IMR-90 (cell line): ENCODE results near the gene PSME4. TPM values are rescaled to one million over a fixed set of nuclear protein-coding genes. Genes with fewer than 3 reads are reported as not detected.

Experiments
- ATAC-seq: fragments of 200-7000 bp; cut with Tn5 transposase; 2 replicates; pipeline ENCODE4 v1.9.1; 2020; ENCODE audit warnings: low read depth, mild to moderate bottlenecking, moderate library complexity
- BruUV-seq: library from RNA; stranded (reverse); fragments of 400-500 nt; replicated peaks from 2 replicates; lab custom pipeline; 2021; lab: Mats Ljungman, UMichigan
- CTCF ChIA-PET: fragments of 300-600 bp; formaldehyde crosslinking; extraction: SDS; loops from one replicate; lab custom pipeline; 2021; ENCODE audit warnings: antibody characterized with exemption; lab: Yijun Ruan, JAX
- POLR2A ChIA-PET: fragments of 300-600 bp; sonication (Branson Sonifier 250); formaldehyde crosslinking; loops from one replicate; lab custom pipeline; 2022; ENCODE audit warnings: antibody characterized with exemption; ENCODE audit not compliant: unreplicated experiment; lab: Charles Lee
- DNase-seq: peaks from one replicate; pipeline ENCODE4 v3.0.0; 2013
- H2AFZ ChIP-seq: replicated peaks from 2 replicates; pipeline ENCODE3; 2013; ENCODE audit warnings: low read length, mild to moderate bottlenecking; ENCODE audit not compliant: poor library complexity
- H2AK5ac ChIP-seq: 2 replicates; pipeline ENCODE4 v1.6.1; 2013; ENCODE audit warnings: low read depth, low read length, inconsistent platforms
- H2AK9ac ChIP-seq: replicated peaks from 2 replicates; pipeline ENCODE3; 2013; ENCODE audit warnings: mild to moderate bottlenecking, low read depth, low read length, moderate library complexity; ENCODE audit not compliant: poor library complexity
- H2BK120ac ChIP-seq: 2 replicates; pipeline ENCODE4 v1.6.1; 2013; ENCODE audit warnings: low read depth, low read length, inconsistent platforms
- H2BK15ac ChIP-seq: 3 replicates; pipeline ENCODE4 v1.6.1; 2013; ENCODE audit warnings: low read depth, low read length, inconsistent platforms
- H2BK20ac ChIP-seq: 2 replicates; pipeline ENCODE4 v1.6.1; 2013; ENCODE audit warnings: low read depth, mild to moderate bottlenecking, inconsistent platforms, low read length, moderate library complexity
- H2BK5ac ChIP-seq: 2 replicates; pipeline ENCODE4 v1.6.1; 2013; ENCODE audit warnings: mild to moderate bottlenecking, low read depth, low read length, inconsistent platforms; ENCODE audit not compliant: poor library complexity, severe bottlenecking
- H3K14ac ChIP-seq: replicated peaks from 2 replicates; pipeline ENCODE4 v1.6.1; 2013; ENCODE audit warnings: low read depth, low read length, inconsistent platforms
- H3K18ac ChIP-seq: 2 replicates; pipeline ENCODE4 v1.6.1; 2013; ENCODE audit warnings: low read depth, low read length, control low read depth
- H3K23ac ChIP-seq: 2 replicates; pipeline ENCODE4 v1.6.1; 2013; ENCODE audit warnings: low read depth, low read length, inconsistent platforms
- H3K27ac ChIP-seq: 2 replicates; pipeline ENCODE4 v1.5.1; 2013; ENCODE audit warnings: mild to moderate bottlenecking, control low read depth, low read length; ENCODE audit not compliant: insufficient read depth
- H3K27me3 ChIP-seq: 2 replicates; pipeline ENCODE4 v1.6.1; 2013; ENCODE audit warnings: low read length; ENCODE audit not compliant: control insufficient read depth, insufficient read depth
- H3K36me3 ChIP-seq: 2 replicates; pipeline ENCODE4 v1.6.1; 2013; ENCODE audit warnings: low read length, mixed read lengths; ENCODE audit not compliant: control insufficient read depth, insufficient read depth
- H3K4ac ChIP-seq: 2 replicates; pipeline ENCODE4 v1.6.1; 2013; ENCODE audit warnings: low read depth, low read length, inconsistent platforms
- H3K4me1 ChIP-seq: 2 replicates; pipeline ENCODE4 v1.6.1; 2013; ENCODE audit warnings: low read length, mixed read lengths; ENCODE audit not compliant: control insufficient read depth, insufficient read depth
- H3K4me2 ChIP-seq: 2 replicates; pipeline ENCODE4 v1.6.1; 2013; ENCODE audit warnings: low read depth, mild to moderate bottlenecking, control low read depth, low read length, moderate library complexity
- H3K4me3 ChIP-seq: 2 replicates; pipeline ENCODE4 v1.5.1; 2013; ENCODE audit warnings: low read depth, mild to moderate bottlenecking, control low read depth, low read length, moderate library complexity; ENCODE audit not compliant: insufficient read depth
- H3K56ac ChIP-seq: 2 replicates; pipeline ENCODE4 v1.6.1; 2013; ENCODE audit warnings: low read length, inconsistent platforms; ENCODE audit not compliant: insufficient read depth; ENCODE audit errors: extremely low read depth
- H3K79me1 ChIP-seq, 2 experiments: 2 replicates each; pipeline ENCODE4 v1.6.1; 2013; ENCODE audit warnings: low read length in 2 of 2, inconsistent platforms in 1 of 2, low read depth in 1 of 2
- H3K9ac ChIP-seq: 2 replicates; pipeline ENCODE4 v1.6.1; 2013; ENCODE audit warnings: low read depth, low read length, control low read depth
- H3K9me1 ChIP-seq: 2 replicates; pipeline ENCODE4 v1.6.1; 2013; ENCODE audit warnings: low read length, inconsistent platforms; ENCODE audit not compliant: insufficient read depth
- H3K9me3 ChIP-seq: 2 replicates; pipeline ENCODE4 v1.6.1; 2013; ENCODE audit warnings: low read length; ENCODE audit not compliant: control insufficient read depth, insufficient read depth
- H4K20me1 ChIP-seq: 2 replicates; pipeline ENCODE4 v1.6.1; 2013; ENCODE audit warnings: low read length, inconsistent platforms; ENCODE audit not compliant: insufficient read depth
- H4K5ac ChIP-seq: 2 replicates; pipeline ENCODE4 v1.6.1; 2013; ENCODE audit warnings: mild to moderate bottlenecking, low read depth, low read length, control low read depth
- H4K8ac ChIP-seq, 2 experiments: 2 replicates each; pipeline ENCODE4 v1.6.1; 2013; ENCODE audit warnings: low read depth in 2 of 2, low read length in 2 of 2, control low read depth in 1 of 2, inconsistent platforms in 1 of 2
- H4K91ac ChIP-seq: 2 replicates; pipeline ENCODE4 v1.6.1; 2013; ENCODE audit warnings: low read depth, low read length, inconsistent platforms; ENCODE audit not compliant: insufficient read depth
- BHLHE40 ChIP-seq: fragments of 150-350 bp; IDR thresholded peaks from 2 replicates; pipeline ENCODE4 v1.6.1; 2016; ENCODE audit warnings: mild to moderate bottlenecking, low read depth, low read length
- FOS ChIP-seq: fragments of 150-350 bp; IDR thresholded peaks from 2 replicates; pipeline ENCODE4 v1.6.1; 2016; ENCODE audit warnings: low read depth, low read length
- MAFK ChIP-seq: IDR thresholded peaks from 2 replicates; pipeline ENCODE4 v1.6.1; 2012; ENCODE audit warnings: low read depth, low read length, improper control_type of control experiment
- MAZ ChIP-seq: IDR thresholded peaks from 2 replicates; pipeline ENCODE4 v1.6.1; 2012; ENCODE audit warnings: low read depth, mild to moderate bottlenecking, low read length, improper control_type of control experiment, moderate library complexity, borderline replicate concordance
- MXI1 ChIP-seq: IDR thresholded peaks from 2 replicates; pipeline ENCODE4 v1.6.1; 2012; ENCODE audit warnings: low read depth, mild to moderate bottlenecking, low read length, moderate library complexity, borderline replicate concordance
- NFE2L2 ChIP-seq: fragments of 150-350 bp; IDR thresholded peaks from 2 replicates; pipeline ENCODE4 v1.6.1; 2016; ENCODE audit warnings: low read depth, mild to moderate bottlenecking, low read length
- RAD21 ChIP-seq: IDR thresholded peaks from 2 replicates; pipeline ENCODE4 v1.6.1; 2012; ENCODE audit warnings: low read length, improper control_type of control experiment
- RCOR1 ChIP-seq: IDR thresholded peaks from 2 replicates; pipeline ENCODE4 v1.6.1; 2012; ENCODE audit warnings: mild to moderate bottlenecking, low read length, improper control_type of control experiment; ENCODE audit not compliant: insufficient replicate concordance
- RFX5 ChIP-seq: IDR thresholded peaks from 2 replicates; pipeline ENCODE4 v1.8.0; 2012; ENCODE audit warnings: low read depth, mild to moderate bottlenecking, low read length, moderate library complexity
- WGBS, 2 experiments: methylation state at CpG; one replicate each; pipeline versions ENCODE4 v1.1.5 to v1.1.7; 2013; ENCODE audit warnings: missing lambda C conversion rate in 2 of 2; ENCODE audit not compliant: insufficient read length in 1 of 2; ENCODE audit errors: extremely low coverage in 2 of 2; 5-methylcytosine and 5-hydroxymethylcytosine counted together
- dilution Hi-C: fragments of 300-500 bp; cut with HindIII; formaldehyde crosslinking; loops from one replicate; pipeline ENCODE4 v1.14.3; 2018; ENCODE audit warnings: low sequenced_read_pairs; ENCODE audit not compliant: unreplicated experiment
- in situ Hi-C: fragments of 300-500 bp; cut with MboI; formaldehyde crosslinking; loops from 3 replicates; pipeline ENCODE4 v1.14.3; 2019; ENCODE audit warnings: low sequenced_read_pairs, inconsistent platforms, mixed read lengths
- intact Hi-C: fragments of 100-400 bp; cut with micrococcal nuclease; formaldehyde crosslinking; loops from 2 replicates; pipeline ENCODE4 v1.10.0; 2022
- polyA plus RNA-seq, 3 experiments: library from polyadenylated mRNA; depleted of rRNA; stranded (reverse); fragments of >200 nt; gene quantifications; 2 replicates each; pipeline ENCODE4 v1.2.3, GENCODE V29; 2012; ENCODE audit warnings: low replicate concordance in 1 of 3
- total RNA-seq: library from RNA; depleted of rRNA; stranded (reverse); fragments of >200 nt; gene quantifications from 2 replicates; pipeline ENCODE4 v1.2.3, GENCODE V29; 2012
- TF ChIP-seq, protein P1 (sequence below): fragments of 150-350 bp; IDR thresholded peaks from 2 replicates; pipeline ENCODE4 v1.6.1; 2017; ENCODE audit warnings: mild to moderate bottlenecking, antibody characterized with exemption, low read length, low read depth
- TF ChIP-seq, protein P2 (sequence below): fragments of 150-350 bp; IDR thresholded peaks from 2 replicates; pipeline ENCODE4 v1.6.1; 2016; ENCODE audit warnings: low read depth, mild to moderate bottlenecking, low read length, moderate library complexity, borderline replicate concordance
- TF ChIP-seq, protein P3 (sequence below): conservative IDR thresholded peaks from 2 replicates; pipeline ENCODE4 v1.5.1; 2012; ENCODE audit warnings: mild to moderate bottlenecking, low read depth, low read length, improper control_type of control experiment

The PSME4 gene
- total and polyA plus RNA-seq, 2 of the 4 experiments (the other 2 are of a cell fraction): 28.2 to 61.3 TPM

DNA sequence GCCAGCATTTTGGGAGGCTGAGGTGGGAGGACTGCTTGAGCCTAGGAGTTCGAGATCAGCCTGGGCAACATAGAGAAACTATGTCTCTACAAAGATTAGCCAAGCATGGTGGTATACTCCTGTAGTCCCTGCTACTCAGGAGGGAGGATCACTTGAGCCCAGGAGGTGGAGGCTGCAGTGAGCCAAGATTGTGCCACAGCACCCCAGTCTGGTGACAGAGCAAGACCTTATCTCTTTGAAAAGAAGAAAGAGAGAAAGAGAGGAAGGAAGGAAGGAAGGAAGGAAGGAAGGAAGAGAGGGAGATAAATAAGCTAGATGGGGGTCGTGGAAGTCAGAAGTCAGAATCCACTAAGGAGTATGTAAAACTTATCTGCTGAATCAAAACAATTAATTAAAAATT is 127.2 kb downstream of the PSME4 start:
- Histone ChIP-seq H4K8ac (no peak overlapping the region), H2AFZ (no peak overlapping the region), H2AK9ac (no peak overlapping the region), H3K4me2 (no peak overlapping the region), H3K14ac (no peak overlapping the region), H3K18ac (no peak overlapping the region), H2BK5ac (no peak overlapping the region), H2BK15ac (no peak overlapping the region), H4K5ac (no peak overlapping the region), H3K4me3 (no peak overlapping the region), H3K23ac (no peak overlapping the region), H3K4ac (no peak overlapping the region), H3K27ac (no peak overlapping the region), H3K9me3 (peaks cover 2% of the 10 kb centered on the region), H3K9me1 (no peaks in the 10 kb centered on the region), H2AK5ac (no peak overlapping the region), H3K4me1 (no peaks in the 10 kb centered on the region), H3K79me1 (no peaks in the 10 kb centered on the region), H3K36me3 (no peaks in the 10 kb centered on the region; the same call in 1 of the 2 replicates), H3K56ac (no peak overlapping the region), H4K91ac (no peak overlapping the region), H3K27me3 (no peaks in the 10 kb centered on the region), H3K9ac (no peak overlapping the region), H2BK20ac (no peak overlapping the region), H4K20me1 (no peaks in the 10 kb centered on the region), H2BK120ac (no peak overlapping the region)
- BruUV-seq: no TSS peak
- WGBS, 2 experiments: 67% methylated on average over 1 of the region's 2 CpGs; no CpG with 5 or more reads in 1 of the 2 experiments
- in situ Hi-C loops: no loop called here
- dilution Hi-C loops: no loop called here
- CTCF ChIA-PET: no interaction called here
- POLR2A ChIA-PET: no interaction called here
- DNase-seq: no peak
- TF ChIP-seq RFX5: no peak
- no peak for TF ChIP-seq RCOR1
- TF ChIP-seq MXI1: no peak
- TF ChIP-seq, protein P1, sequence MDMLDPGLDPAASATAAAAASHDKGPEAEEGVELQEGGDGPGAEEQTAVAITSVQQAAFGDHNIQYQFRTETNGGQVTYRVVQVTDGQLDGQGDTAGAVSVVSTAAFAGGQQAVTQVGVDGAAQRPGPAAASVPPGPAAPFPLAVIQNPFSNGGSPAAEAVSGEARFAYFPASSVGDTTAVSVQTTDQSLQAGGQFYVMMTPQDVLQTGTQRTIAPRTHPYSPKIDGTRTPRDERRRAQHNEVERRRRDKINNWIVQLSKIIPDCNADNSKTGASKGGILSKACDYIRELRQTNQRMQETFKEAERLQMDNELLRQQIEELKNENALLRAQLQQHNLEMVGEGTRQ: no peak
- TF ChIP-seq MAFK: no peak
- TF ChIP-seq MAZ: no peak
- TF ChIP-seq FOS: no peak
- no peak for TF ChIP-seq BHLHE40
- no peak for TF ChIP-seq RAD21
- TF ChIP-seq, protein P2, sequence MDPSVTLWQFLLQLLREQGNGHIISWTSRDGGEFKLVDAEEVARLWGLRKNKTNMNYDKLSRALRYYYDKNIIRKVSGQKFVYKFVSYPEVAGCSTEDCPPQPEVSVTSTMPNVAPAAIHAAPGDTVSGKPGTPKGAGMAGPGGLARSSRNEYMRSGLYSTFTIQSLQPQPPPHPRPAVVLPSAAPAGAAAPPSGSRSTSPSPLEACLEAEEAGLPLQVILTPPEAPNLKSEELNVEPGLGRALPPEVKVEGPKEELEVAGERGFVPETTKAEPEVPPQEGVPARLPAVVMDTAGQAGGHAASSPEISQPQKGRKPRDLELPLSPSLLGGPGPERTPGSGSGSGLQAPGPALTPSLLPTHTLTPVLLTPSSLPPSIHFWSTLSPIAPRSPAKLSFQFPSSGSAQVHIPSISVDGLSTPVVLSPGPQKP: no peak
- TF ChIP-seq, protein P3, sequence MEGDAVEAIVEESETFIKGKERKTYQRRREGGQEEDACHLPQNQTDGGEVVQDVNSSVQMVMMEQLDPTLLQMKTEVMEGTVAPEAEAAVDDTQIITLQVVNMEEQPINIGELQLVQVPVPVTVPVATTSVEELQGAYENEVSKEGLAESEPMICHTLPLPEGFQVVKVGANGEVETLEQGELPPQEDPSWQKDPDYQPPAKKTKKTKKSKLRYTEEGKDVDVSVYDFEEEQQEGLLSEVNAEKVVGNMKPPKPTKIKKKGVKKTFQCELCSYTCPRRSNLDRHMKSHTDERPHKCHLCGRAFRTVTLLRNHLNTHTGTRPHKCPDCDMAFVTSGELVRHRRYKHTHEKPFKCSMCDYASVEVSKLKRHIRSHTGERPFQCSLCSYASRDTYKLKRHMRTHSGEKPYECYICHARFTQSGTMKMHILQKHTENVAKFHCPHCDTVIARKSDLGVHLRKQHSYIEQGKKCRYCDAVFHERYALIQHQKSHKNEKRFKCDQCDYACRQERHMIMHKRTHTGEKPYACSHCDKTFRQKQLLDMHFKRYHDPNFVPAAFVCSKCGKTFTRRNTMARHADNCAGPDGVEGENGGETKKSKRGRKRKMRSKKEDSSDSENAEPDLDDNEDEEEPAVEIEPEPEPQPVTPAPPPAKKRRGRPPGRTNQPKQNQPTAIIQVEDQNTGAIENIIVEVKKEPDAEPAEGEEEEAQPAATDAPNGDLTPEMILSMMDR: no peak
- no peak for TF ChIP-seq NFE2L2
- intact Hi-C loops: no loop called here
- ATAC-seq: no peak
